Measurements from ENCODE around the gene SEC24D. TPM values are rescaled to one million over a fixed set of nuclear protein-coding genes. Genes with fewer than 3 reads are reported as not detected.

The SEC24D gene
- total and polyA plus RNA-seq, 2 of the 8 experiments (the other 6 are each of a cell fraction or from before 2014, with no cell fraction given) = 28.9 to 91.6 TPM

- TF ChIP-seq E2F6 (IDR thresholded peaks at IDR 0.05) (no peak), RAD21 (IDR thresholded peaks at IDR 0.05 in 1 of 2, conservative IDR thresholded peaks at IDR 0.05 in 1 of 2; ENCODE audit: low read depth in 2 of 2, low read length in 2 of 2) (no peak), SRF (IDR thresholded peaks at IDR 0.05; ENCODE audit: low read depth, low read length) (no peak), MAX (IDR thresholded peaks at IDR 0.05) (no peak), KDM1A (IDR thresholded peaks at IDR 0.05; ENCODE audit: borderline replicate concordance, low read length) (no peak)
Observed at GRCh38 chr4:118867311-118868067, 31.6 kb upstream of the SEC24D start (continued).
